NOMO-1 treated with dmso at 0.1 percent for 144 hours (cell line): Measurements from ENCODE around the gene CLDN16.

Experiments used
- DNase-seq: peaks from one replicate; lab custom pipeline; 2025; ENCODE audit not compliant: unreplicated experiment; lab: John Stamatoyannopoulos, UW

Gene CLDN16

DNA sequence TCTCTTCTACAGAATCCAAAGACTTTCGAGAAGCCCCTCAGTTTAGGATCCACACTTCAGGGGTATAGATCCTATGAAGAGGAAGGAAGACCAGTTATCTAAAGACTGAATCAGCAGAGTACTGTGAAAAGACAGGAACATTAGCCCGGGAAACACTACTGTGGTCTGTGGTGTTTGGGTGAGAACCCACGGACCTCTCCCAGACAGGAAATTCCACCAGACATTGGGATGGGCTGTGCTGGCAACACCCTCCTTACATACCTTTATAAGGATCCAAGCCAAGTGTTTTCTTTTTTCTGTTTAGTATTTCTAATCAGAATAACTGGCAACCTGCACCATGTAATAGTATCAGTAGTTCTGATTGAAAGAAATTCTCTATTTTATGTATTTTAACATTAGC, 47.7 kb downstream of the CLDN16 start:
- DNase-seq, result no peak

DNA sequence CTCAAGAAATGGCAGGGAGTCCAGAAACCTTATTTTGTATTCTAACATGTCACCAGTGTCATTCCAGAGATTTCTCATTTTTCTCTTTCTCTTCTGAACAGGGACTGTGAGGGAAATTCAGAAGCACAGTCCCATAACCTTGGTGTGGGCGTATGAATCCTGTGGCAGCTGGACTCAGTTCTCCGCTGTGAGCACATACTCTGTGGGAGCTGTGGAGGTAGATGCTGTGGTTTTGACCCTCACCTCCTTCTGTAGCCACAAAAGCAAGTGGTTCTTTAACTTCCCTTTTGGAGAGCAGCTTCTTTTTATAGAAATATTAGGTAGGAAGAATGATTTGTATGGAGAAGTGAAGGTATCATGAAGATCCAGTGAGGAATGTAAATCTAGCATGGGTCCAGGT, 48.4 kb downstream of the CLDN16 start:
- DNase-seq, result peak; percentile 41

DNA sequence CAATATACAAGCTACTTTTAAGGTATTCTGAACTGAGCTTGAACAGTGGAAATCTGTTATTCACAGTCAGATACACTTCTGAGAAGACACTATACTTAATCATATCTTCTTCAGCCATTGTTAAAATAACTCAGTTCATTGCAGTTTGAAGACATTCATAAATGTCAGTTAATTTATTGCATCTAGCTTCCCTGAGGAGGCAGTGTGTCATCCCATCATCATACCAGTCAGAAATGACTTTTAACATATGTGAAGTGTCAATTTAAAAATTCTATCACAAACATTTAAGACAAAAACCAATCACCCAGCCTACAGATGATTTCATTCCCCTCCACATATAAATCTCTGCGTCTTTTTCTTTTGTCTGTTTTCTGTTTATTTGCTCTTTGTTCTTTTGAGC, 54.3 kb downstream of the CLDN16 start:
- DNase-seq, result no peak

DNA sequence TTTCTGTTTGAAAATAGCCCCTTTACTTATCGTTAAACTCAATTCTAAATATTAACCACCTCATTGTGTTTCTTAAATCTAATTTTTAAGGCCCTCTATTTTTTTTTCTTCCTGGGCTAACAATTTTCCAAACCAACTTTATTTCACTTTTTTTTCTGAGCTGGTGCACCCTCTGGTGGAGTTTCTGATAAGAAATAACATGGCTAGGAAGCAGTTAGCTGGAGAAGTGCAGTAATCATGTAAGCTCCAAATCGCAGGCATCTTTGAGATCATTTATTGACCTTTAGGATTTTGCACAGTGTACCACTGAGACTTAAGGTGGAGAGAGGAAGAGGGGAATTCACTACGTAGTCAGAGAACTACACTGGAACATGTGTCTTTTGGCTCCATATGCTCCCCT, 55.3 kb downstream of the CLDN16 start:
- no peak for DNase-seq

DNA sequence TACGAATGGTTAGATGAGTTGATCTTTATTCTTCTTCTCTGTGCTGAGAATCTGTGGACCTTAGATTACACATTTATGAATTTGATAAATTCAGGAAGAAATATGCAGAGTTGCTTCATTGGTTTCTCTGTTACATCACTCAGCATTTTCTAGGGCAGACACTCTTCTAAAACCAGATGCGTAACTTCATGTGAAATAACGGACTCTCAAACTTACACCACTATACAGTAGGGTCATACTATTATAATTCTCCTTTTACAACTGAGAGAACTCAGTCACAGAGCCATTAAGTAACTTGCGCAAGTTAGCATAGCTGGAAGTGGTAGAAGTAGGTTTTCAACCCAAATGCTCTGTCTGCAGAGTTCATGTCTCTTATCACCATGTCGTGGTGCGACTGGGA, 56.0 kb downstream of the CLDN16 start:
- peak; percentile 72 for DNase-seq

DNA sequence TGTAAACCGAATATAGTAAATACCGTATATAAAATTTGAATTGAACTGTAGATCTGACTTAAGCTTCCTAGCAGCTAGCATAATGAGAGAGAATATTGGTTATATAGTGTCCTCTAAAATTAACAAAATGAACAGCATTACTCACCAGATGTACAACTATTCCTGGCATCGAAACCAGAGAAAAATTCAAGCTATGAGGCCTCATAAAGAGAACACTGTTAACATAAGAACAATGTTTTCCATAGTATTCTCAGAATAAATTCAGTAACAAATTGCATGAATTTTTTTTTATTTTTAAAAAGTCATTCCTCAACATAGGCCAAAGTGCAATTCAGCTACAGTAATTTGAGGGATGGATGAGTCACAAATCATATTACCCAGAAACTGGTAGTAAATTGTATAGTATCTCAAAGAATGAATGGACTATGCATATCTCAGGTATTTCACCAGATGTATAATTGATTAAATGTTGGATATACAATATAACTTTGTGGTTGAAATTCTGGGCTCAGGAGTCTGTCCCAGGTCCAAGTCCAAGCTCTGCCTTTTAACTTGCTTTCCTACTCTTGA, 56.7 kb downstream of the CLDN16 start:
- no peak for DNase-seq

DNA sequence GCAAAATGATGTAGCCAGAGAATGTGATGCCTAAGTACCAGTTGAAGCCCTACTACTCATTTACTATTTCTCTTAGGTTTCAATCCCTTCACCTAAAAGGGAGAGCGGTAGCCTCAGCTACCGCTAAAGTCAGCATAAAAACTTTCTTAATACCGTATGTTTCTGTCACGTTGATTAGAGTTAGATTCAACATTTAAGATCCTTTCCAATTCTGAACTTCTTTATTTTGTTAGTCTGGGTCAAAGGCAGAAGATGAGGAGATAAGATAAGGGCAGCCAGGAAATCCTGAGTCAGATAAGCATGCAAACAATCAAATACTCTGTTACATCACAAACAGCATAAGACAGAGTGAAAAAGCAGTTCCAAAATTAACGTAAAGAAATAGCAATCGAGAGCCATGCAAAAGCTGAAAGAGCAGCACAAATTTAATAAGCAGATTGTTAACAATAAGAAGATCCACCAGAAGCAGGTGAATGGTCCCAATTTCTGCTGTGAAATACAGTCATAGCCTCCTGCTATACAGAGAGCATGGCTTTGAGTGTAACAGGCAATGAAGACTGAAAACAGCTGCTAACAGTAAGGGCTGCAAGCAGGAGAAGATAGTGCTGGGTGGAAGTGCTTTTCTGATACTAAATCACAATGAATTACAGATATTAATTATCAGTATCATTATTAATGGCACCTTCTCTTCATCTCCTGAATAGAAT, 58.8 kb downstream of the CLDN16 start:
- no peak for DNase-seq

DNA sequence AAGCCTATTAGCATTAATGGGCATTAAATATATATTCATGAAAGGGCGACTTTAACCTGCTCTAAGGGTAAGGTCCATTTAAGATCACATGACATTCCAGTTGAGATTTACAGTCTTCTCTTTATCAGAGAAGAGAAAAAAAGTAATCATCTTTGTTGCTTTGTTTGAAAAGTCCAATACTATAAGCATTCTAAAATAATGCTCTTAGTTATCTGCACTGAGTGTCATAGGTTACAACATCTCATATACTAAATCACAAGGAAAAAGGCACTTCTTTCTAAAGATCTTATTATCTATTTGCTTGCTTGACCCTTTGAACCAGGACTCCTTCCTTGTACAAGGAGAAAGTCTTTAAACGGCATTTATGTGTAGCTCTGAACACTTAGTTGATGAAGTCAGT, 60.3 kb downstream of the CLDN16 start:
- DNase-seq, result no peak

DNA sequence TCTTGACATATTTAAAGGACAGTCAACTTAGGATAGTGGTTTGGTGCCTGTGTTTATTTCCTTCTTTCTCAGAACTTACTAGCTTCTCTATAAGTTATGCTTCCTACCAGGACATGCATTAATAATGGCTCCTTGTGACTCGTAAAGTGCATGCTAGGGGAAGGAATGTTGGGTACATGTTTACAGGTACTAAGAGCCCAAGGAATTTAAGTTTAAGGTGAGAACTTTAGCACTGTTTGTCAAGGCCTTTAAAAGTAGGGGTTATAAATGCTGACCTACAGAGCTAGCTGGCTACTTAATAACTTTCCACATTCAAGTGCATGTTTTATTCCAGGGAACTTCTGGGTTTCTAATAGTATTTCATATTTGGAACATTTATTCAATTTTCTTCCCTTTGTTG, 61.8 kb downstream of the CLDN16 start, which contains the start of gene TMEM207:
Gene TMEM207 (minus strand): TSS at position 101 of the 400 bp plus-strand sequence. CDS start 92 bp downstream, at position 9.
- no peak for DNase-seq

DNA sequence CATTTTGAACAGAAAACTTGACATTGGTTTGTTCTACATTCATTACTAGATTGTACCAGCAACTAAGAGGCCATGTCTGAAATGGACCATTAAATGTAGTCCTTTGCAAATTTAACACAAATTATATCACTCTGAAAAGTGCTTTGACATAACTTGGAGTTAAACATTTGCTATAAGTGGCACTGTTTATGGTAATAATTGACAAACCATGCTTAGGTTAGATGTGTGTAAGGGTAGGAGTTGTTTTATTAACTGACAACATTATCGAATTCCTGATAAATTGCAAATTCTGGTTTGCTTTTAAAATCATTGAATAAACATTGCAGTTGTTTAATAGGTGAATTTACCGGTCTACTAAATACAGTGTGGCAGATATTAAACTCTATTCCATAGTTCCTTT, 67.9 kb downstream of the CLDN16 start:
- no peak for DNase-seq

DNA sequence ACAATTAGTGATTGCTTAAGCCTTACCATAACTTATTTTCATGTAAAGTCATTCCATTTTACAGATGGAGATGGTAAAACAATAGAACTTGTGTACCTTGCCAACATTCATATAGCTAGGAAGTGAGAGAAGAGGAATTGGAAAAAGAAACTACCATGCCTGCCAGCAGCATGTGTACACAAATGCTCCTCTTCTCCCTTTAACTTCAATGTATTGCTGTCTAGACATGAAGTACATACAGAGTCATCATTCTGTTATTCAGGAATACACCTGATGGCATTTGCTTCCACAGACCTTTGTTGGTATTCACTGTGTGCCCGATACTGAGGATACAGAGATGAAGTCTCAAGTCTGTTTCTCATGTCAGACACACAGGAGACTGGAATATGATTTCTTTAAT, 68.8 kb downstream of the CLDN16 start:
- no peak for DNase-seq

DNA sequence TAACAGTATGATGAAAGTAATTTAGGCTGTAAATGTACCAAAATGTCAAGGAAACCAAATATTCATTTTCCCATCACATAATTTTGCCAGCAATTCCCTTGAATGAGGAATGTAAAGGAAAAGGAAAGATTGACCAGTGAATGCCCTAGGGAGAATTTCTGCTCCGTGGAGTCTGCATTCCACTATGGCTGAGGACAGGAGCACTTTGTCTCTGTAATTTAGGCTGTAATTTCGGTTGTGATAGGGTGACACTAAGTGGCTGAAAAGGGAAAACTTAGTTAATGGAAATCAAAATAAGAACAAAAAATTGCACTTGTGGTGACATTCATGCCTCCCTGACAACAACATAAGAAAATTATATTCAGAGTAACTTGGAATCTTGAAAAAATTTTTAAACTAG, 70.1 kb downstream of the CLDN16 start:
- no peak for DNase-seq
